HG02678 (cell line): ENCODE measurements around the gene TMEM94.
"Not testable (repeated sequence)": the region's sequence is repeated elsewhere in the genome, so short reads cannot be mapped to it uniquely, and the experiment has no call there.

ENCODE experiments used
- ATAC-seq: cut with Tn5 transposase; IDR thresholded peaks from one replicate; pipeline ENCODE4 v1.9.1; 2021; ENCODE audit warnings: mild to moderate bottlenecking, moderate library complexity; ENCODE audit not compliant: unreplicated experiment

Gene TMEM94

GRCh38 chr17:75476271-75476671, 19.8 kb downstream of the TMEM94 start:
- ATAC-seq: no peak

- ATAC-seq: no peak
Observed at GRCh38 chr17:75476752-75477489, 20.5 kb downstream of the TMEM94 start.

- not testable (repeated sequence) for ATAC-seq
Observed at GRCh38 chr17:75477490-75477862, 21.0 kb downstream of the TMEM94 start.

- ATAC-seq: no peak
Observed at GRCh38 chr17:75478508-75478907, 22.1 kb downstream of the TMEM94 start.

GRCh38 chr17:75480281-75480680, 23.8 kb downstream of the TMEM94 start:
- no peak for ATAC-seq

GRCh38 chr17:75481194-75482068, 25.0 kb downstream of the TMEM94 start:
- no peak for ATAC-seq

GRCh38 chr17:75482098-75482942, 25.9 kb downstream of the TMEM94 start:
- no peak for ATAC-seq

GRCh38 chr17:75485688-75486087, 29.3 kb downstream of the TMEM94 start:
- no peak for ATAC-seq

GRCh38 chr17:75486151-75486550, 29.7 kb downstream of the TMEM94 start:
- ATAC-seq: no peak

GRCh38 chr17:75486951-75487350, 30.5 kb downstream of the TMEM94 start:
- ATAC-seq: no peak

GRCh38 chr17:75487351-75488070, 31.1 kb downstream of the TMEM94 start:
- no peak for ATAC-seq

- ATAC-seq: no peak
Observed at GRCh38 chr17:75488693-75489510, 32.5 kb downstream of the TMEM94 start.

GRCh38 chr17:75489511-75489955, 33.1 kb downstream of the TMEM94 start:
- ATAC-seq: no peak

GRCh38 chr17:75490173-75490743, 33.8 kb downstream of the TMEM94 start:
- ATAC-seq: no peak

- no peak for ATAC-seq
Observed at GRCh38 chr17:75490953-75491649, 34.7 kb downstream of the TMEM94 start.

GRCh38 chr17:75491680-75492079, 35.2 kb downstream of the TMEM94 start:
- ATAC-seq: no peak

GRCh38 chr17:75492555-75493168, 36.2 kb downstream of the TMEM94 start:
- no peak for ATAC-seq

GRCh38 chr17:75493476-75494129, 37.2 kb downstream of the TMEM94 start:
- no peak for ATAC-seq
